ENCODE measurements around the gene ORMDL2. TPM values are rescaled to one million over a fixed set of nuclear protein-coding genes. Genes with fewer than 3 reads are reported as not detected.
A peak's percentile ranks its signal among the peaks of the same experiment; 100 is the strongest.

ORMDL2 gene, protein sequence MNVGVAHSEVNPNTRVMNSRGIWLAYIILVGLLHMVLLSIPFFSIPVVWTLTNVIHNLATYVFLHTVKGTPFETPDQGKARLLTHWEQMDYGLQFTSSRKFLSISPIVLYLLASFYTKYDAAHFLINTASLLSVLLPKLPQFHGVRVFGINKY
- total RNA-seq, result 10 to 100 TPM; 55.2 to 57.9 TPM

DNA sequence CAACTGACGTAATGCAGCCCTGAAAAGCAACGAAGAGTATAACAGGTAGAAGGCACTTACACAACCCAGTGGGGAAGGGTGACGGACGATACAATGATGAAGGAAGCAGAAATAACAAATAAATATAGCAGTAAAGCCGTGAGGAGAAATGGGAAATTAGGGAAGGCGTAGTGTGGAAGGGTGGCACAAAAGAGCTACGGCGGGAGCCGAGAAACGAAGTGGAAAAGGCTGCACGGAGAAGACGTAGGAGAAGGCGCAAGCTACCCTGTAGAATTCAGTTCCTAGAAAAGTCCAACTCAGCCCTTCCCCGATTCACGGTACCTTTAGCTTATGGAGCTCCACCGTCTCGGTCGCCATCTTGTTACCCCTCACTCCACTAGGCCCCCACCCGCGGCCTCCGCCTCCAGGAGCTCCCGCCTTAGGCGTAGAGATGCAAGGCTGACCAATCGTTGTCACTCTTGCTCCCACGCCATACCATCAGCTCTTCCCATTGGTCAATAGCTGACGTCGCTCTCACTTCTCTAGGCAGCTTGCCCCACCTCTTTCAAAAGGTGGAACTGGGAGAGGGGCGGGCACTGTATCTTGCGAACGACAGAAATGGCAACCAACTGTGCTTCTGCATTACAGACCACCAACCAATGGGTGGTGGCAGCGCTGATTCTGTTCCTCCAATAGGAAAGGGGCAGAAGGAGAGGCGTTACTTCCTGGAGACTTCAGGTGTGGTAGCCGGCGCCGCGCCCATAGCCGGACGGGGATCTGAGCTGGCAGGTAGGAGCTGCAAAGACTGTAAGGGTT is at the start of gene ORMDL2, which contains the start of gene SARNP:
ORMDL2 (plus strand) TSS at position 697 of the 795 bp plus-strand sequence. CDS start 959 bp downstream, outside the sequence.
SARNP (minus strand) TSS at position 380 of the 795 bp plus-strand sequence; CDS start at position 357, 23 bp downstream.
- Mint-ChIP-seq H3K4me3 (no peak within 1 kb of the TSS), H3K36me3 (ENCODE audit: low read depth) (peaks cover 59% of the 10 kb centered on the region), H3K27me3 (ENCODE audit: low read depth) (no peaks in the 10 kb centered on the region), H3K4me1 (ENCODE audit: low read depth) (peaks cover 46% of the 10 kb centered on the region), H3K27ac (no peak within 1 kb of the TSS), H3K9me3 (ENCODE audit: insufficient read depth) (no peaks in the 10 kb centered on the region)
- ATAC-seq (peak; percentile 98), DNase-seq (peak; percentile 99)
- CTCF ChIA-PET, result interaction anchor here (0.5 to 4.4 kb wide), 26 partner anchors 10 to 300 kb away, joined by 3 to 56 read pairs (median 5); partner anchors contain the start of genes CD63, DNAJC14, ERBB3 and GDF11
- POLR2A ChIA-PET, result interaction anchor here (0.6 to 4.1 kb wide), 24 partner anchors 9 to 372 kb away, joined by 3 to 62 read pairs (median 5); partner anchors contain the start of genes CD63, DNAJC14, GDF11 and PYM1

DNA sequence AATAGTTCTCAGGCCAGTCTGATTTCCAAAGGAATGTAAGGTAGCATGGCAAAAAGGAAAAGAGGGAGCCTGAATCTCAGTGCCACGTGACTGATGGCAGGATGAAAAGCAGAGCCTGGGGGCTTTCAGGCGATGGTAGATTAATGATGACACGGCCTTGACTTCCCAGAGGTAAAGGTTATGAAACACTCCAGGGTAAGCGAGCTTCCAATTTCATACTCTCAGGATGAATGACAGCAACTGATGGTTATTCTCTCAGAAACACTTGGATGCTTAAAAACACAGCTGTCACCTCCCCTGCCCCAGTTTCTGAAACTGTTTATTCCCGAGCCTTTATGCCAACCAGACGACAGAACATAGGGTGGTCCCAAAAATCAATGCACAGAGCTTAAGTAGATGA is 46.1 kb upstream of the ORMDL2 start:
- peaks cover 3% of the 10 kb centered on the region for H3K4me1 Mint-ChIP-seq (ENCODE audit: low read depth)
- no peak overlapping the region for H3K4me3 Mint-ChIP-seq
- H3K36me3 Mint-ChIP-seq (ENCODE audit: low read depth), result peaks cover 26% of the 10 kb centered on the region
- no peaks in the 10 kb centered on the region for H3K9me3 Mint-ChIP-seq (ENCODE audit: insufficient read depth)
- DNase-seq, result no peak
- CTCF ChIA-PET, result interaction anchor here (1.1 to 3.3 kb wide), 5 partner anchors 14 to 34 kb away, joined by 3 to 15 read pairs (median 4); no protein-coding TSS in a partner anchor
- POLR2A ChIA-PET, result interaction anchor here (0.8 to 1.6 kb wide), 3 partner anchors 10 to 462 kb away, joined by 3 read pairs; no protein-coding TSS in a partner anchor
- ATAC-seq, result no peak
- H3K27ac Mint-ChIP-seq, result no peak overlapping the region
- no peaks in the 10 kb centered on the region for H3K27me3 Mint-ChIP-seq (ENCODE audit: low read depth)

GRCh38 chr12:55777856-55778255 is 40.0 kb upstream of the ORMDL2 start:
- ATAC-seq (no peak), DNase-seq (no peak)
- H3K27ac Mint-ChIP-seq, result no peak overlapping the region
- ChIA-PET POLR2A (interaction anchor here (0.6 kb wide), 1 partner anchor 153 kb away, joined by 3 read pairs; no protein-coding TSS in a partner anchor), CTCF (interaction anchor here (2.3 kb wide), 1 partner anchor 40 kb away, joined by 8 read pairs; no protein-coding TSS in a partner anchor)
- peaks cover 10% of the 10 kb centered on the region for H3K4me1 Mint-ChIP-seq (ENCODE audit: low read depth)
- H3K36me3 Mint-ChIP-seq (ENCODE audit: low read depth), result peaks cover 46% of the 10 kb centered on the region
- H3K9me3 Mint-ChIP-seq (ENCODE audit: insufficient read depth), result no peaks in the 10 kb centered on the region
- H3K27me3 Mint-ChIP-seq (ENCODE audit: low read depth), result no peaks in the 10 kb centered on the region
- no peak overlapping the region for H3K4me3 Mint-ChIP-seq

GRCh38 chr12:55780685-55781084 is 37.2 kb upstream of the ORMDL2 start:
- peaks cover 10% of the 10 kb centered on the region for H3K4me1 Mint-ChIP-seq (ENCODE audit: low read depth)
- ATAC-seq (no peak), DNase-seq (no peak)
- no peak overlapping the region for H3K4me3 Mint-ChIP-seq
- H3K9me3 Mint-ChIP-seq (ENCODE audit: insufficient read depth), result no peaks in the 10 kb centered on the region
- no peaks in the 10 kb centered on the region for H3K27me3 Mint-ChIP-seq (ENCODE audit: low read depth)
- POLR2A ChIA-PET, result interaction anchor here (0.6 kb wide), 1 partner anchor 1939 kb away, joined by 3 read pairs; no protein-coding TSS in a partner anchor
- H3K36me3 Mint-ChIP-seq (ENCODE audit: low read depth), result peaks cover 52% of the 10 kb centered on the region
- CTCF ChIA-PET, result interaction anchor here (0.9 to 3.5 kb wide), 5 partner anchors 13 to 159 kb away, joined by 3 to 15 read pairs (median 3); no protein-coding TSS in a partner anchor
- H3K27ac Mint-ChIP-seq, result peak overlapping the region; percentile 39

- no peak overlapping the region for H3K27ac Mint-ChIP-seq
- no peaks in the 10 kb centered on the region for H3K9me3 Mint-ChIP-seq (ENCODE audit: insufficient read depth)
- CTCF ChIA-PET, result interaction anchor here (1.0 to 1.5 kb wide), 4 partner anchors 9 to 50 kb away, joined by 3 to 4 read pairs (median 3); no protein-coding TSS in a partner anchor
- H3K4me3 Mint-ChIP-seq, result no peak overlapping the region
- no peaks in the 10 kb centered on the region for H3K4me1 Mint-ChIP-seq (ENCODE audit: low read depth)
- no peaks in the 10 kb centered on the region for H3K27me3 Mint-ChIP-seq (ENCODE audit: low read depth)
- DNase-seq (no peak), ATAC-seq (no peak)
- H3K36me3 Mint-ChIP-seq (ENCODE audit: low read depth), result peaks cover 53% of the 10 kb centered on the region
- POLR2A ChIA-PET, result interaction anchor here (1.2 kb wide), 1 partner anchor 45 kb away, joined by 3 read pairs; the partner anchor contains the start of gene GDF11
These were observed 29.3 kb upstream of the ORMDL2 start for GRCh38 chr12:55788546-55788945.

DNA sequence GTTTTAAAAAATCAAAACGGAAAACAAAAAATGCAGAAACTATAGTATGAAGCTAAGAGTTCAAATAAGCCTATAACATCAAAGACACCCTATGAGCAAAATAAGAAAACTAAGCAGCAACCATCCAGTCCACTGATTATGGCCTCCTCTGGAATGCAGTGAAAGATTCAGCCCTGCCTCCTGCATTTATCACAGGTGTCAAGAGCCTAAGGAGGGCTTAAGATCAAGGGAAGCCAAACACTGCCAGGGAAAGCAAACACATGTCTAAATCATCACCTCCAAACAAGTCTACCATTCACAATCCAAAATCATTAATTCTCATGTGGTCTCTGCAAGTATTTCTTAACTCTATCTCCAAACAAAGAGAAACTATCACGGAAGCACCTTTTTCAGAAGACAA is 28.7 kb upstream of the ORMDL2 start:
- Mint-ChIP-seq H3K27ac (no peak overlapping the region), H3K4me3 (no peak overlapping the region), H3K9me3 (ENCODE audit: insufficient read depth) (no peaks in the 10 kb centered on the region), H3K4me1 (ENCODE audit: low read depth) (no peaks in the 10 kb centered on the region), H3K36me3 (ENCODE audit: low read depth) (peaks cover 51% of the 10 kb centered on the region), H3K27me3 (ENCODE audit: low read depth) (no peaks in the 10 kb centered on the region)
- ATAC-seq (no peak), DNase-seq (no peak)
- CTCF ChIA-PET, result interaction anchor here (1.0 to 1.5 kb wide), 4 partner anchors 8 to 51 kb away, joined by 3 to 4 read pairs (median 3); no protein-coding TSS in a partner anchor
- POLR2A ChIA-PET, result interaction anchor here (1.2 kb wide), 1 partner anchor 46 kb away, joined by 3 read pairs; the partner anchor contains the start of gene GDF11

GRCh38 chr12:55789893-55790292 is 27.9 kb upstream of the ORMDL2 start:
- no peak overlapping the region for H3K27ac Mint-ChIP-seq
- H3K4me1 Mint-ChIP-seq (ENCODE audit: low read depth), result no peaks in the 10 kb centered on the region
- ATAC-seq (no peak), DNase-seq (no peak)
- H3K9me3 Mint-ChIP-seq (ENCODE audit: insufficient read depth), result no peaks in the 10 kb centered on the region
- peaks cover 55% of the 10 kb centered on the region for H3K36me3 Mint-ChIP-seq (ENCODE audit: low read depth)
- POLR2A ChIA-PET, result no interaction called here
- CTCF ChIA-PET, result no interaction called here
- no peak overlapping the region for H3K4me3 Mint-ChIP-seq
- H3K27me3 Mint-ChIP-seq (ENCODE audit: low read depth), result no peaks in the 10 kb centered on the region

- Mint-ChIP-seq H3K36me3 (ENCODE audit: low read depth) (peaks cover 54% of the 10 kb centered on the region), H3K4me3 (no peak overlapping the region), H3K27ac (no peak overlapping the region), H3K9me3 (ENCODE audit: insufficient read depth) (no peaks in the 10 kb centered on the region), H3K4me1 (ENCODE audit: low read depth) (peaks cover 12% of the 10 kb centered on the region), H3K27me3 (ENCODE audit: low read depth) (no peaks in the 10 kb centered on the region)
- ChIA-PET CTCF (interaction anchor here (0.7 to 7.4 kb wide), 15 partner anchors 11 to 143 kb away, joined by 3 to 114 read pairs (median 5); partner anchors contain the start of genes DNAJC14, ORMDL2 and SARNP), POLR2A (no interaction called here)
- DNase-seq (no peak), ATAC-seq (no peak)
These were observed 21.9 kb upstream of the ORMDL2 start for GRCh38 chr12:55795950-55796349.

GRCh38 chr12:55797068-55797467 is 20.8 kb upstream of the ORMDL2 start:
- Mint-ChIP-seq H3K4me1 (ENCODE audit: low read depth) (peaks cover 12% of the 10 kb centered on the region), H3K27me3 (ENCODE audit: low read depth) (no peaks in the 10 kb centered on the region), H3K4me3 (no peak overlapping the region), H3K27ac (no peak overlapping the region), H3K9me3 (ENCODE audit: insufficient read depth) (no peaks in the 10 kb centered on the region), H3K36me3 (ENCODE audit: low read depth) (peaks cover 57% of the 10 kb centered on the region)
- ChIA-PET CTCF (interaction anchor here (0.8 to 7.4 kb wide), 19 partner anchors 8 to 199 kb away, joined by 3 to 114 read pairs (median 5); partner anchors contain the start of genes DNAJC14, ORMDL2 and SARNP), POLR2A (interaction anchor here (0.5 kb wide), 1 partner anchor 100 kb away, joined by 3 read pairs; no protein-coding TSS in a partner anchor)
- ATAC-seq (no peak), DNase-seq (no peak)

DNA sequence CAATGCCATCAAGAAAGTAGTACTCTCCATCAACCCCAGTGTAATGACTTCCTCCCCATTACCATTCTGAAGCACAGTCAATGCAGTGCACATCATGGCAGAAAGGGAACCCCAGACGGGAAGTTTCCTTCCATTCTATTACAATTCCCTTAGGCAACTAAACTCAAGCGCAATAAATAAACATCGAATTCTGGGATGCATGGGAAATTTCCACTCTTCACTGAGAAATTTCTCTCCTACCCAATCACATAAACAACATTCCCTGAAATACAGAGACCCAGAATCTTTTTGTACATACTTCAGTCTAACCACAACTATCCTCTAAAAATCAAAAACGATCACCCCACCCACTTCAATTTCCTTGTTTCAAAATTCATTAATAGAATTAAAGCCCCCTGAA is 20.3 kb upstream of the ORMDL2 start:
- ATAC-seq (no peak), DNase-seq (no peak)
- no peak overlapping the region for H3K27ac Mint-ChIP-seq
- ChIA-PET POLR2A (no interaction called here), CTCF (interaction anchor here (0.8 to 7.4 kb wide), 15 partner anchors 9 to 199 kb away, joined by 3 to 114 read pairs (median 5); partner anchors contain the start of genes DNAJC14, ORMDL2 and SARNP)
- H3K4me1 Mint-ChIP-seq (ENCODE audit: low read depth), result peaks cover 12% of the 10 kb centered on the region
- no peak overlapping the region for H3K4me3 Mint-ChIP-seq
- no peaks in the 10 kb centered on the region for H3K27me3 Mint-ChIP-seq (ENCODE audit: low read depth)
- no peaks in the 10 kb centered on the region for H3K9me3 Mint-ChIP-seq (ENCODE audit: insufficient read depth)
- H3K36me3 Mint-ChIP-seq (ENCODE audit: low read depth), result peaks cover 59% of the 10 kb centered on the region

DNA sequence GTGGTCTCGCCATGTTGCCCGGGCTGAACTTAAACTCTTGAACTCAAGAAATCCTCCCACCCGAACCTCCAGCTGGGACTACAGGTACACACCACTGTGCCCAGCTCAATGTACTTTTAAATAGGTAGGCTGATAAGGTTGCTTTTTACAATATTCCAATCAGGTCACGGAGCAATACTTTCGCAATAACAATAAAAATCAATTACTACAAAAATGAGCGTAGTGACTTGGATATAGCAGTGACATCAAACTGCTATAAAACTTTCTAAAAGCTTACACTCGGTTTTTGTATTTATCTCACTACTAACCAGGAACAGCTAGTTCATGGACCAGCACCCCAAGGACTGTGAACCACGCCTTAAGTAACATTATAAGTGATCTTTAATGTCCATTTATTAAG is 10.9 kb upstream of the ORMDL2 start:
- no peak for ATAC-seq
- no peaks in the 10 kb centered on the region for H3K9me3 Mint-ChIP-seq (ENCODE audit: insufficient read depth)
- POLR2A ChIA-PET, result interaction anchor here (1.1 kb wide), 1 partner anchor 11 kb away, joined by 3 read pairs; the partner anchor contains the start of genes ORMDL2 and SARNP
- no peaks in the 10 kb centered on the region for H3K27me3 Mint-ChIP-seq (ENCODE audit: low read depth)
- CTCF ChIA-PET, result interaction anchor here (0.9 to 1.2 kb wide), 4 partner anchors 9 to 133 kb away, joined by 3 to 4 read pairs (median 3); no protein-coding TSS in a partner anchor
- H3K4me3 Mint-ChIP-seq, result no peak overlapping the region
- no peak for DNase-seq
- H3K27ac Mint-ChIP-seq, result no peak overlapping the region
- H3K4me1 Mint-ChIP-seq (ENCODE audit: low read depth), result peaks cover 6% of the 10 kb centered on the region
- H3K36me3 Mint-ChIP-seq (ENCODE audit: low read depth), result peaks cover 35% of the 10 kb centered on the region

All from activated CD8-positive, alpha-beta T cell treated with anti-CD3 and anti-CD28 coated beads, Interleukin-2, amount 10 ng/mL, durations not matched to agents 7 days and 5 days (primary cell).